HG02885 (cell line): ENCODE measurements around the gene KCNQ1.
A peak's percentile ranks its signal among the peaks of the same experiment; 100 is the strongest.

ENCODE experiments used
- ATAC-seq: cut with Tn5 transposase; IDR thresholded peaks from one replicate; pipeline ENCODE4 v1.9.1; 2021; ENCODE audit warnings: mild to moderate bottlenecking; ENCODE audit not compliant: unreplicated experiment, poor library complexity

KCNQ1 gene

GRCh38 chr11:2444821-2445745 lies at the start of gene KCNQ1:
Gene KCNQ1, plus strand, starts transcription at chr11:2445008. Its CDS starts 91 bp downstream, at chr11:2445099.
- no peak for ATAC-seq

- ATAC-seq = no peak
Observed at GRCh38 chr11:2395211-2395730, 49.5 kb upstream of the KCNQ1 start.

GRCh38 chr11:2395856-2396255 lies 49.0 kb upstream of the KCNQ1 start:
- ATAC-seq = no peak

GRCh38 chr11:2396471-2396870 lies 48.3 kb upstream of the KCNQ1 start:
- no peak for ATAC-seq

- ATAC-seq = no peak
Observed at GRCh38 chr11:2397005-2397404, 47.8 kb upstream of the KCNQ1 start.

- no peak for ATAC-seq
Observed at GRCh38 chr11:2398664-2399355, 46.0 kb upstream of the KCNQ1 start.

- peak; percentile 0 for ATAC-seq
Observed at GRCh38 chr11:2399488-2400068, 45.2 kb upstream of the KCNQ1 start.

GRCh38 chr11:2400069-2400761 lies 44.6 kb upstream of the KCNQ1 start, which contains the start of gene TSSC4:
Gene TSSC4, plus strand, starts transcription at chr11:2400750. Its CDS starts 1,884 bp downstream, at chr11:2402634.
- ATAC-seq = peak; percentile 84

- ATAC-seq = no peak
Observed at GRCh38 chr11:2400762-2401435, 43.9 kb upstream of the KCNQ1 start.

GRCh38 chr11:2401436-2401984 lies 43.3 kb upstream of the KCNQ1 start:
- ATAC-seq = no peak

- ATAC-seq = no peak
Observed at GRCh38 chr11:2402106-2402505, 42.7 kb upstream of the KCNQ1 start.

- no peak for ATAC-seq
Observed at GRCh38 chr11:2402890-2403645, 41.7 kb upstream of the KCNQ1 start.

- no peak for ATAC-seq
Observed at GRCh38 chr11:2404735-2405196, 40.0 kb upstream of the KCNQ1 start.

GRCh38 chr11:2406451-2406850 lies 38.4 kb upstream of the KCNQ1 start:
- ATAC-seq = no peak

GRCh38 chr11:2406878-2407410 lies 37.9 kb upstream of the KCNQ1 start:
- no peak for ATAC-seq

- ATAC-seq = no peak
Observed at GRCh38 chr11:2408671-2409070, 36.1 kb upstream of the KCNQ1 start.

GRCh38 chr11:2409126-2409525 lies 35.7 kb upstream of the KCNQ1 start:
- ATAC-seq = no peak
